Measurements from ENCODE around the gene RNF125. TPM values are rescaled to one million over a fixed set of nuclear protein-coding genes. Genes with fewer than 3 reads are reported as not detected.
A peak's percentile ranks its signal among the peaks of the same experiment; 100 is the strongest.

RNF125 gene
- total RNA-seq: 1.4 and 3.2 TPM in 2 replicates

DNA sequence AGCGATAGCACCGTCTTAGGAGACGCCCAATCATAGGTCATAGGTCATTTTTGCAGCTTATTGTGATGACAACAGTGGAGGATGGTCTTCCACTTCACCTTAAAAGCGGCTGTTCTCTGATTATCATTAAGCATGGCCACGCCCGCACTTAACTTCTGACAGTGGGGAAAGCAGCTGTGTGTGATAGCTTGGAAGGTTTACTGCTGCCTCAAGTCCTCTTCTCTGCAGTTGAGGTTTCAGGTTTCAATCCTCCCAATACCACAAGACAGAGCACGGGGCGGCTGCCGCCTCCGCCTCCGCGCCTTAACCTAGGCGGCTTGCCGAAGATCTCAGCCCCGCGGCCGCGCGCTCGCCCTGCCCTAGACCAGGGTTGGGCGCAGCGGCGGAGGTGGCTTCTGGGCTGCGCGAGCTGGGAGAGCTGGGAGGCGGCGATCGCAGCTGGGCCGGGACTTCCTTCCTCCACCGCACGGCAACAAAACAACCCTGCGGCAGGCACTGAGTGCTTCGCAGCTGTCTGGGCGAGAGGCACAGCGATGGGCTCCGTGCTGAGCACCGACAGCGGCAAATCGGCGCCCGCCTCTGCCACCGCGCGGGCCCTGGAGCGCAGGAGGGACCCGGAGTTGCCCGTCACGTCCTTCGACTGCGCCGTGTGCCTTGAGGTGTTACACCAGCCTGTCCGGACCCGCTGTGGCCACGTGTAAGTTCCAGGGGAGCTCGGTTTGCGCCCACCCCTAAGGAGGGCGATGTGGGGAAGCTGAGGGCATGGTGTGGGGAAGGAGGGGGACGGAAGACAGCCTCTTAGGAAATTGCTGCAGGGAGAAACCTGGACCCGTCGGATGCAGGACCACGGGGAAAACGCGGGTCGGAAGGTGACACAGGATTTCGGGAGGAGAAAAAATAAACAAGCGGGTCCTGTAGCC, at the start of gene RNF125:
TSS of gene RNF125 (plus strand) at position 495 of the 920 bp plus-strand sequence. CDS start at position 534, 39 bp downstream.
- peak; percentile 74 for DNase-seq (ENCODE audit: low read depth)
- no peaks in the 10 kb centered on the region for H3K36me3 ChIP-seq (ENCODE audit: control insufficient read depth, insufficient read depth, low read length)
- peak within 1 kb of the TSS; percentile 61 for H3K4me3 ChIP-seq (ENCODE audit: low read depth, low read length)
- TF ChIP-seq, protein P1, sequence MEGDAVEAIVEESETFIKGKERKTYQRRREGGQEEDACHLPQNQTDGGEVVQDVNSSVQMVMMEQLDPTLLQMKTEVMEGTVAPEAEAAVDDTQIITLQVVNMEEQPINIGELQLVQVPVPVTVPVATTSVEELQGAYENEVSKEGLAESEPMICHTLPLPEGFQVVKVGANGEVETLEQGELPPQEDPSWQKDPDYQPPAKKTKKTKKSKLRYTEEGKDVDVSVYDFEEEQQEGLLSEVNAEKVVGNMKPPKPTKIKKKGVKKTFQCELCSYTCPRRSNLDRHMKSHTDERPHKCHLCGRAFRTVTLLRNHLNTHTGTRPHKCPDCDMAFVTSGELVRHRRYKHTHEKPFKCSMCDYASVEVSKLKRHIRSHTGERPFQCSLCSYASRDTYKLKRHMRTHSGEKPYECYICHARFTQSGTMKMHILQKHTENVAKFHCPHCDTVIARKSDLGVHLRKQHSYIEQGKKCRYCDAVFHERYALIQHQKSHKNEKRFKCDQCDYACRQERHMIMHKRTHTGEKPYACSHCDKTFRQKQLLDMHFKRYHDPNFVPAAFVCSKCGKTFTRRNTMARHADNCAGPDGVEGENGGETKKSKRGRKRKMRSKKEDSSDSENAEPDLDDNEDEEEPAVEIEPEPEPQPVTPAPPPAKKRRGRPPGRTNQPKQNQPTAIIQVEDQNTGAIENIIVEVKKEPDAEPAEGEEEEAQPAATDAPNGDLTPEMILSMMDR (IDR thresholded peaks at IDR 0.05; ENCODE audit: insufficient read depth, low read length, poor library complexity, severe bottlenecking): peak; percentile 2
- no peaks in the 10 kb centered on the region for H3K27me3 ChIP-seq (ENCODE audit: control insufficient read depth, insufficient read depth, low read length)

DNA sequence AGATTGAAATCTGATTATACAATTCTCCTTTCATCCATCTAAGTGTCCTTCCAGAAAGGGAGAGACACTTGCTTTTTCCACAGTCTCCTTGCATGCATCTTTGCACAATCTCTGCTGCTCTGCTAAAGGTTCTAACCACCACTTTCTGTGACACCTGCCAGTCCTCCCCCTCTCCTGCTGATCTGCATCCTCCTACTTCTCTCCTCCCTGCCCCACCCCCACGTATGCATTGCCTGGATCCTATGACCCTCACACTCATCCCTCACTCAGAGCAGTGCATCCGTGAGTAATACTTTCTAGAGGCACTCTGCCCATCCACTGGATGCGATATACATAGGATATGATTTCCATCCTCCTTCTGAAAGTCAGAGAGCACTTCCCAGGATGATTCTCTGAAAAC, 48.0 kb upstream of the RNF125 start:
- Histone ChIP-seq H3K27me3 (ENCODE audit: control insufficient read depth, insufficient read depth, low read length) (no peaks in the 10 kb centered on the region), H3K36me3 (ENCODE audit: control insufficient read depth, insufficient read depth, low read length) (no peaks in the 10 kb centered on the region), H3K4me3 (ENCODE audit: low read depth, low read length) (no peak overlapping the region)
- DNase-seq (ENCODE audit: low read depth): no peak
- TF ChIP-seq, protein P1 (IDR thresholded peaks at IDR 0.05; ENCODE audit: insufficient read depth, low read length, poor library complexity, severe bottlenecking): no peak

DNA sequence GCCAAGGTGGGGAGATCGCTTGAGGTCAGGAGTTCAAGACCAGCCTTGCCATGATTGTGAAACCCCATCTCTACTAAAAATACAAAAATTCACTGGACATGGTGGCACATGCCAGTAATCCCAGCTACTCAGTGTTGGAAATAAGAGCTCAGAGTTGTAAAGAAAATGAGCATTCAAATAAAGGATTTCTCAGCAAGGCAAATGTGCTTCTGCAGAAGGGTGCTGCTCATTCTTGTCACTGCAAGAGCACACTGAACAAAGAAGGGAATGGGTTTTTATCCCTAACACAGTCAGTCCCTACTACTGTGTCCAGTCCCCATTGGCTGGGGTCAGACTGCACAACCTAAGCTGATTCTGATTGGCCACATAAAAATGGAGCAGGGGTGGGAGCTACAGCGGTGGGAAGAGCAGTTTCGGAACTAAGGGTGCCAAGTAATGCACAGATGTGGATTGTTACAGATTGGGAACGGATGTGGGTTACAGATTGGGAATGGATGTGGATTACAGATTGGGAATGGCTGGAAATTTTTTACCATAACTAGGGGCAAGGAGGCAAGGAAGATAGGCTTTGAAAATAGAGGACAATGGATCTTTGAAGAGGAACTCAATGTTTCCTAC, 44.6 kb upstream of the RNF125 start:
- no peaks in the 10 kb centered on the region for H3K36me3 ChIP-seq (ENCODE audit: control insufficient read depth, insufficient read depth, low read length)
- no peak for DNase-seq (ENCODE audit: low read depth)
- TF ChIP-seq, protein P1 (IDR thresholded peaks at IDR 0.05; ENCODE audit: insufficient read depth, low read length, poor library complexity, severe bottlenecking): no peak
- no peaks in the 10 kb centered on the region for H3K27me3 ChIP-seq (ENCODE audit: control insufficient read depth, insufficient read depth, low read length)
- no peak overlapping the region for H3K4me3 ChIP-seq (ENCODE audit: low read depth, low read length)

DNA sequence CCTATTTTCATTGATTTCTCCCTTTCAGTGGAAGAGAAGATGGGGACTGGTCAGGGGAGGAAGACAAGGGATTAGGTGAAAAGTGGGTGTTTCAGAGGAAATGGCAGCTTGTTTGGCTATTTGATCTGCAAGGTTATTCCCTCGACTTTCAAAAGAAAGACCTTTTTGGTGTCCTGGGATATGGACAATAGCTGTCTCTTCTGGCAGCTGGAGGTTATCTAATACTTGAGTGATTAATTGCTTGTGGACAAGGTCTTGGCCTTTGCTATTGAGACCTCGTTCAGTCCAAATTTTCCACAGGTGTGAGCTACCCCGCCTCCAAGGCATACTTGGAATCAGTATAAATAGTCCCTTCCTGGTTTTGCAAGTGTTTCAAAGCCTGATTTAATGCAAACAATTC, 42.4 kb upstream of the RNF125 start:
- Histone ChIP-seq H3K4me3 (ENCODE audit: low read depth, low read length) (no peak overlapping the region), H3K36me3 (ENCODE audit: control insufficient read depth, insufficient read depth, low read length) (no peaks in the 10 kb centered on the region), H3K27me3 (ENCODE audit: control insufficient read depth, insufficient read depth, low read length) (no peaks in the 10 kb centered on the region)
- no peak for DNase-seq (ENCODE audit: low read depth)
- TF ChIP-seq, protein P1 (IDR thresholded peaks at IDR 0.05; ENCODE audit: insufficient read depth, low read length, poor library complexity, severe bottlenecking): no peak

DNA sequence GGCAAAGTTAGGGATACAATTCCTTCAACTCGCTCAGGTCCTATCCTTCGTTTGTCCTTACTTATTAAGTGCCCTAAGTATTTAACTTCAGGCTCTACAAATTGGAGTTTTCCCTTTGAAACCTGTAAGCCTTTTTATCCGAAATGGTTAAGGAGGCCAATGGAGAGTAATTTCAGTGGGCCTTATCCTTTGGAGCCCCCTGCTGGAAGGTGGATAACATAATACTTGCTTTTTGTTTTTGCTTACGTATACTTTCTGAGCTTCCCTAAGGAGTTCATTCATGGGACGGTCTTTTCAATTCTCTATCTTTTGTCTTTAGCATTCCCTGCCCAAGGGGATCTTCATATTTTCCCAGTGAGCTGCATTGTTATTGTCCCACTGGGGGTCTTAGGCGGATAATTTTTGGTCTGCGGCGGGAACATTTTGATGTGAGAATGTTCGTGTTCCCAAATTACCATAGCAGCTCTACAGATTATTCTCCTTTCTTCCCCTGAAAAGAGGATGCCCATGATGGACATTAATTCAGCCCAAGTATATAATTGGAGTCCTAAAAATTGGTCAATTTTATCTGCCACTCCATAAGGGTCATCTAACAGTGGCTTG, 41.3 kb upstream of the RNF125 start:
- no peak for DNase-seq (ENCODE audit: low read depth)
- no peak overlapping the region for H3K4me3 ChIP-seq (ENCODE audit: low read depth, low read length)
- no peaks in the 10 kb centered on the region for H3K27me3 ChIP-seq (ENCODE audit: control insufficient read depth, insufficient read depth, low read length)
- TF ChIP-seq, protein P1 (IDR thresholded peaks at IDR 0.05; ENCODE audit: insufficient read depth, low read length, poor library complexity, severe bottlenecking): peak; percentile 63
- H3K36me3 ChIP-seq (ENCODE audit: control insufficient read depth, insufficient read depth, low read length): no peaks in the 10 kb centered on the region

Measured in kidney epithelial cell (primary cell).